OCI-M1 (cell line): ENCODE measurements around the gene CABYR.

ENCODE experiments used
- DNase-seq: peaks from one replicate; lab custom pipeline; 2025; lab: John Stamatoyannopoulos, UW

CABYR gene

DNA sequence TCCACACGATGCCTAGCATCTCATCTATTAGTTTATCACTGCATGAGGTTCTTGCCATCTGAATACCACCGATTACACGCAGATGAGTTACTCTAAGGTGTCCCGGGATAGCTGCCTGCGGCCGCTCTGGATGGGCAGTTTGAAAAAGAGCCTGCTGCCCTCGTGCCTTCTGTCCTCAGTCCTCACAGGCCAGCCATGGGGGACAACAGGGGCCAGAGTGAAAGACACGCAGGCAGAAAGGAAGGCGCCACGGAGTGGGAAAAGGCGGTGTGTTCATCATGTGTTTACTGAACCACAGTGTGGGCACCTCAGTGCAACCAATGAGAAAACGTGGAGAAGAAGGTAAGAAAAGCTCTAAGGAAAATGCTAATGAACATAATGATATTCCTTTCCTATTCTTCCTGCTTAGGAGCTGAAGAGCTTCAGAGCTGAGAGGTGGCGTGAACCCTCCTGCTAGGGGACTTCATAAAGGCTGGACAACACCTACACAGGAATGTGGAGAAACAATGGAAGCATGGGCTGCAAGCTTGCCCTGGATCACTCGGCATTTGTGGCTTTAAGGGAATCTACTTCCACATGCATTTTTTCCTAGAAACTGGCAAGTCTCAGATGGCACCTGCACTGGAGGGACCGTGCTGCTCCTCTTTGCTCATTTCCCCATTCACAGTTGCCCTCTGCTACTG is 50.9 kb downstream of the CABYR start:
- no peak for DNase-seq

DNA sequence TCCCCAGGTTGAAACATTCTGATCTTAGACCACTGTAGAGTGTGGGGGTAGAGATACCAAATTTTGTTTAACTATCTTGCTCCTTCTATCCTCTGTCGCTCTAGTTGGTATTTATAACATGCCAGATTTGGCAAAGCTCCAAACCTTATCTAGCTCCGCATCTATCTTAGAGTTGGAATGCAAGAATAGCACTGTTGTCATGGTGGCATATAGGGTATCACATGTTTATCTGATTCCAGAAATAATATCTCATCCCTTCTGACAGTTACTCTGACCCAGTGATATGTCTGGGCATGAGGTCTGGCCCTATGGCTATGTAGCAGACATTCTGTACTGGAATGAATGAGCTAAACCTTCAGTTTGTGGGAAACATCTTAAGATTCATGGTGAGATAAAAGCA is 51.7 kb downstream of the CABYR start:
- DNase-seq = no peak

DNA sequence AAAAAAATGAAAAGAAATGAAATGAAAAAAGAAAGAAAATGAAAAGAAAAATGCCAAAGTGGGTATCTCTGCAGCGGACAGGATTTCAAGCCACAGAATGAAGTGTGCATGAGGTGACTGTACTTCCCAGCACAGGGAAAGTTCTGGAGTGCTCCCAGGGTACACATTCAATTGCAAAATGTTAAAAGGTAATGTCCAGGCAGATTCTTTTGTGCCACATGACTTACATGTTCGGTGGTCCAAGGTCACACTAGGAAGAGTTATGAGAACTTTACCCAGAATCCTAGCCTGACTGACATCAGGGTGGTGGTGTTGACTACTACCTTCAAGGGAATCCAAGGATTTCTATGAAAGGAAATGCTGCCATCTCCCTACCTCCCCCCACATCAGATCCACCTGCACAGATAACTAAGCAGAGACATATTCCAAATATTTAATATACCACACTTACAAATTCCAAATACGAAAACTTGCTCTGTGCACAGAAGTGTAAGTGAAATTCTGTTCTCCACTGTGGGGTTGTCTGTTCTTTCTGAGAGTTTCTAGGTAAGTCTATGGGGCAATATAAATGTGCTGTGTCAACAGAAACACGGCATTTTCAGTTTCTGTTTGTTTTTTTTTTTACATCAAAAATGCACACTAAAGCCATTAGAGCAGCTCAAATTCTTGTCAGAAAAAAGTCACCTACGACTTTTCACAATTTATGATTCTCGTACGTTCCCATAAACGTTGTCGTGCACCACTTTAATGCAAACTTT is 56.6 kb downstream of the CABYR start:
- no peak for DNase-seq

DNA sequence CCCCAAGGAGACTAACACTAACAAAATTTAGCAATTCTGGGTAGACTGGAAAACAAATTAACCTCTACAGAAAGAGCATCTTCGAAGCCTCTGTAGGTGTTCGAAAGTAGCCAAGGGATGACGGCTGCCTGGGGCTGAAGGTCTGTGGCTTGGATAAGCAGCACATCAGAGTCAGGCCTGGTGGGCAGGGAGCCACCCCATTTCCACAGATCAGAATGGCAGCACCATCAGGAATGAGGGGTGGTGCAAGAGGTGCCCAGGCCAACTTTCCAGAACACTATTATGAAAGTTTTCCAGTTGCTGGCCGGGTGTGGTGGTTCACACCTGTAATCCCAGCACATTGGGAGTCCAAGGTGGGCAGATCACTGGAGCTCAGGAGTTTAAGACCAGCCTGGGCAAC is 57.9 kb downstream of the CABYR start:
- no peak for DNase-seq

DNA sequence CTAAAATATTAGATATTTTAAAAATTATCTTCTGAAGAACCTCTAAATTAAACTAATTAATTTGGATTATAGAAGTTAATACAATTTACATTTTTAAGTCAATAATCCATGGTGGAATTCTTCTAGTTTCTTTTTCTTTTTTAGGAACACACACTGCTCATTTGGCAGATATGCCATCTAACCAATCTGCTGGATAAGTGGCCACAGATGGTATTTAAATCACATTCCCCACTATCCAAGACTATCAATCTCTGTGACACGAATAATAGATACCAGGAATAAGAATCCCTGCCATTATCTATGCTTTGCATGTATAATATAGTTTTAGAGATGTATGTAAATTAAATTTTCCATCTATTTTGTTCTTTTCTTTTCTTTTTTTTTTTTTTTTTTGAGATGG is 58.5 kb downstream of the CABYR start:
- no peak for DNase-seq

DNA sequence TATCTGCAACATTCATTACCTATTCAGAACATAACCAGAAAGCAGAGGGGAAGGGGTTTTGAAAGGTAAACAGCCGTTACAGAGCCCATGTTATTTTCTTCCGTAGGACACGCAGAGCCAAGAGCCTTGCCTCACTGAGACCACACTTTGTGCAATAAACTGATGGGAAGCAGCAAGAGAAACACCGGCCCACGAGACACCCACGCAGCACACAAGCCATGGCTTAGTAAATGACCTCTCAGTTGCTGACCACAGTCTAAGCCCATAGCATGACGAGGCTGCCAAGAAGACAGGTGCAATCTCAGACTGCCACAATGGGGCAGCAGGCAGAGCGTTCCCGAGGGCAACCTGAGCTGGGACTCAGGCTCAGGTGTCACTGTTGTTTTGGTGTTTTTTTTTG is 59.6 kb downstream of the CABYR start:
- DNase-seq = no peak

DNA sequence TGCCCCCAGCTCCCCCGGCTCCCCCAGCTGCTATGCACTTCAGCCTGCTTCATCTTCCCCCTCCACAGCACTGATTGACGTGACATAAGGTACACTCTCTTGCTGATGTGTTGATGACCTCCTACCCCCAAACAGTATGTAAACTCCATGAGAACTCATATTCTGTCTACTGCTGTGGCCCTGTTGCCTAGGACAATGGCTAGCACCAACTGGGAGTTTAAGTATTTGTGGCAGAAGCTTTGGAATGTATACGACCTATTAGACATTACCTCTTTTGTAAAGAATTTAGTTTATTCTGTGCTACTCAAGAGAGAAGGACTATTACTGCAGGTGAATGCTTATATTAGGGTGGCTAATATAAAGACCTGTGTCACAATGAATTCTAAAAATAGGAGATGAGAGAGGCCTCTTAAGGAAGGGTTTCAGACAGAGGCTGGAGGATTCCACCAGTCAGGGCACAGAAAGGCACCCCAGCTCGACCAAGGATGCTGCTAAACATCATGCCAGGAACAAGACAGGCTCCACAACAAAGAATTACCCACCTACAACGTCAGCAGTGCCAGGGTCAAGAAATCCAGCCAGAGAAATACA is 60.6 kb downstream of the CABYR start:
- no peak for DNase-seq

DNA sequence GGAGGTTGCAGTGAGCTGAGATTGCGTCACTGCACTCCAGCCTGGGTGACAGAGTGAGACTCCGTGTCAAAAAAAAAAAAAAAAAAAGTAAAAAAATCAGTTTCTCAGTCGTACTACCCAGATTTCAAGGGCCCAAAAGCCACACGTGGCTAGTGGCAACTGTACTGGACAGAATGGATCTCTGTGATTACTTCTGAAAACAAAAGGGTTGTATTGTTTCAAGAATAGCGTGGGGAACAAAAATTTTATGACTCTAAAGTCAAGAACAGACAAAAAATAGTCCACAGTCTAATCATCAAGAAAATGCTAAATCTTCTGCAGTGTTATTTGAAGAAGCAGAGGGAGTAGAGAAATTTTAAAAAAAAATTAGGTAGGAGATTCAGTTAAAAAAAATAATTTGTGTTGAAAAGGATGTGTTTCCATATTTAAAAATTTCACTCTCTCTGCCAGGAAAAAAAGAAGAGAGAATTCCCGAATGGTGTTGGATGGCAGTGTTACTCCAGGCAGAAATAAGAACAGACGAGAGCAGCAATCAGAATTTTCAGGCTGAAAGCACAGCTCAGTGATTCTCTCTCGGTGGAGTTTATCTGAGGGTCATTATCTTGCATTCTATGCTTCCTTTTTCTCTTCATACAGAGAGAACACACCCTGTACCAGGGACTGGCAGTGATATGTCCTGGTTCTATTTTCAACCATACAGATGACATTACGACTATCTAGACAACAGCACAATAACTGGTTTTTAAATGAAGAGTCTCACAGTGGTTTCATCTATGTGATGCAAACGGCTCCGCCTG is 61.8 kb downstream of the CABYR start:
- DNase-seq = peak; percentile 50

DNA sequence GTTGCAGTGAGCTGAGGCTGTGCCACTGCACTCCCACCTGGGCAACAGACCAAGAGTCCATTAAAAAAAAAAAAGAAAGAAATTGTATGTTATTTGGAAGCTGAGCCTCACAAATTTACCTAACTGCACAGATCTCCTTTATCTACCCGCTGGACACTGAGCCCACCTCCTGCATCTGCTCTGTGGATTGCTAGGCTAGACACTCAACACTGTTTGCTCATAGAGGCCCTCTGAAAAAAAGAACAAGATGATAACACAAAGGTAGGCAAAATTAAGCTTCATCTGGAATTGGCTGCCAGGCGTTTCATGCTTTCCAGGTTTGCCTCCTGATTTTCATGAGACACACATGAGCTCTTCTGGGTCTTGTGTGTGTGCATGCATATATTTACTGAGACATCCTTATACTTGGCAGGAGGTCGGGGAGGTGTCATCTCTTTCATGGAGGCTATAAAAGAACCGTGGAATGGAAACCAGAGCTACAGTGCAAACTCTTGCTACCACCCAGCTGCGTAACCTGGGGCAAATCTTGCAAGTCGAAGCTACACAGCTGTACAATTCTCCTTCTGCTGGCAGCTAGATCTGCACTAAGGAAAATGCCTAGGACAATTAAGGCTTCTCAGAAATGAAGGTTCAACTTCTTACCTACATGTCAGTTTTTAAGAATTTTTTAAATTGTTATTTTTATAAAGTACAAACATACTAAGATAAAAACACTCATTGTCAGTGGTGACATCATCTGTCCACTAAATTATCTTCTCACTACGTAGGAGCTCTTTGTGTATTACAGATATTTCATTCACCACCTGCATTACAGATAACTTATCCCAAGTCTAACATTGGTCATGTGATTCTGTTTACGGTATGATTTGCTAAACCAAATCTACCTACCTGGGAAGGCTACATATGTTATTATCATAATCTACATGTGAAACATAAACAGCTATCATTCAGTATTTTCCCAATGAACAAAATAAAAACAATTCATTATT is 63.1 kb downstream of the CABYR start:
- no peak for DNase-seq

DNA sequence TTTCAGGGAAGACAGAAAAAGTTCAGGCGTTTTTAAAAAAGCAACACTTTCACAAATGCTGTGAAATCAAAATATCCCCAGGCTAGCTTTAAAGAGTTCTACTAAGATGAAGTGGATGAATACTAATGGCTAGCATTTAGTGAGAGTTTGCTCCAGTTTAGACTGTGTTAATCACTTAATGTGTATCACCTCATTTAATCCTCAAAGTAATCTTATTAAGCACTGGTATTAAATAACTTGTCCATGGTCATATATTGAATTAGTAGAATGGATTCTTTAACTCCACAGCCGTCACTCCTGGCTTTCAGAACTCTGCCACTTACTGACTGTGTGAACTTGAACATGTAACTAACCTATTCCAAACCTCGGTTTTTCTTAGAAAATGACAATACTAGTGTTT is 66.0 kb downstream of the CABYR start:
- DNase-seq = no peak

DNA sequence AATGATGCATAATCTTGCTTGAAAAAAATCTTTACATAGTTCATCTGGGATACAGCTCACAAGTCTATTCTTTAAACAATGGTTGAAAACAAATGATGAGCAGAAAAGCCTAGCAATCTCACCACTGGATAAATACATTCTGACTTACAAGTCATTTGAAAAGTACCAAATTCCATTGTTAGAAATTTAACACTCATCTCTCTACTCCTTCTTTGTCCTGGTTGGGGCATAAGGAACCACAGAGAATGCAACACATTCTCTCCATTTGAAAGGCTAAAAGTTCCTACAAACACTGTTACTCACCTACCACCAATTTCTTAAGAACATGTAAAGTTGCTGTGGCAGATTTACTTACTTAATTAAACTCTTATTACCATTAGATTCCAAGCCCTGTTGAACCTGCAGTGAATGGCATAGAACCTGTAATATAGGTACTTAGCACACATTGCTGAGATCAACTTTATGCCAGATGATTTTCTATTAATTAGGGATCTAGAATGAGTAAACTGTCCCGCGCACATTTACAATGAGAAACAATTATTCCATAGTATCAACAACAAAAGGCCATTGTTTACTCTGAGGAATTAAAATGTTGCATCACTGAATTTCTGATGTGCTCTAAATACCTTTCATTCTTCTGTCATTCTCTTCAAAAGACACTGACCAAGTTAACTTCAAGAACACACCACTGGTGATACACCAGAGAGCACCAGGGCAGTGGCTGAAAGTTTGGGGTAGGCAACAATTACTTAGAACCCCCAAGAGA is 69.6 kb downstream of the CABYR start:
- no peak for DNase-seq

DNA sequence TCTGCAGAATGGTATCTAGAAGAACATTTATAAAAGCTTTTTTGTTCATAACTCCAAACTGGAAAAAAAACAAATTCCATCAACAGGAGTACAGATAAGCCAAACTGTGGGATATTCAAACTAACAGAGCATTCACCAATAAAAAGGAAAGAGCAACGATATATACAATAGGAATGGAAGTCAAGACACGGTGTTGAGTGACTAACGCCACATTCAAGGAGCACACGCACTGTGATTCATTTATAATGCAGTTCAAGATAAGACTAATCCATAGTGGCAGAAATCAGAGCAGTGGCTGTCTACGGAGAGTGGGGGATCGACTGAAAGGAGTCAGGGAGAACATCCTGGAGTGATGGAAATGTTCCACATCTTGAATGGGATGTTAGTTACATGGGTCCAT is 70.7 kb downstream of the CABYR start:
- DNase-seq = no peak
